Aorta (tissue), 5 donors: ENCODE measurements around the gene EIF3I. TPM values are rescaled to one million over a fixed set of nuclear protein-coding genes. Genes with fewer than 3 reads are reported as not detected.

Experiments used
- ATAC-seq: fragments of 200-7000 bp; cut with Tn5 transposase; one replicate; pipeline ENCODE4 v1.9.1; 2022; ENCODE audit warnings: moderate library complexity; ENCODE audit not compliant: low FRiP score
- DNase-seq, 2 donors: peaks; one replicate each; pipeline ENCODE4 v3.0.0-alpha.2; 2020
- H3K27ac ChIP-seq, 2 donors: one replicate each; pipeline ENCODE4 v1.5.1; 2013; ENCODE audit warnings: low read length in 2 of 2, mild to moderate bottlenecking in 2 of 2, moderate library complexity in 2 of 2, control low read depth in 1 of 2, inconsistent platforms in 1 of 2, low read depth in 1 of 2
- H3K27me3 ChIP-seq, 2 donors: one replicate each; pipeline ENCODE4 v1.6.1; 2013; ENCODE audit warnings: control low read depth in 1 of 2, low read length in 1 of 2, mild to moderate bottlenecking in 1 of 2, moderate library complexity in 1 of 2; ENCODE audit not compliant: insufficient read depth in 2 of 2, control insufficient read depth in 1 of 2
- H3K36me3 ChIP-seq, 2 donors: one replicate each; pipeline ENCODE4 v1.6.1; 2013; ENCODE audit warnings: control low read depth in 1 of 2, low read length in 1 of 2, mild to moderate bottlenecking in 1 of 2; ENCODE audit not compliant: insufficient read depth in 2 of 2, control insufficient read depth in 1 of 2
- H3K4me1 ChIP-seq, 2 donors: one replicate each; pipeline ENCODE4 v1.6.1; 2013; ENCODE audit warnings: low read length in 2 of 2, control low read depth in 1 of 2, mild to moderate bottlenecking in 1 of 2, moderate library complexity in 1 of 2; ENCODE audit not compliant: insufficient read depth in 2 of 2, control insufficient read depth in 1 of 2
- H3K4me3 ChIP-seq, 2 donors: one replicate each; pipeline ENCODE4 v1.5.1; 2013; ENCODE audit warnings: low read length in 2 of 2, control low read depth in 1 of 2, mild to moderate bottlenecking in 1 of 2
- H3K9me3 ChIP-seq: one replicate; pipeline ENCODE4 v1.6.1; 2013; ENCODE audit warnings: mild to moderate bottlenecking, low read length; ENCODE audit not compliant: control insufficient read depth
- WGBS, 2 donors: extraction: QIAGEN DNeasy Blood & Tissue Kit; methylation state at CpG; one replicate each; pipeline ENCODE4 v1.1.7; 2013; 5-methylcytosine and 5-hydroxymethylcytosine counted together
- intact Hi-C, 2 donors: fragments of 100-400 bp; cut with DNase I; formaldehyde crosslinking; loops; one replicate each; pipeline versions ENCODE4 v1.14.2 to v1.15.0; 2022
- polyA plus RNA-seq, 2 donors: library from polyadenylated mRNA; stranded (reverse); fragments of 200-250 nt; gene quantifications; one replicate each; pipeline ENCODE4 v1.2.3, GENCODE V29; 2013
- total RNA-seq, 2 donors: library from RNA; stranded (reverse); fragmentation: NEBNext Ultra II Directional; extraction: Animal tissue kit (Norgen Biotek cat#: 25700); gene quantifications; one replicate each; pipeline ENCODE4 v1.2.1, GENCODE V29; 2021
- donor health status: healthy with polysubstance abuse.
- donor health status: Bipolar disorder and iron deficiency.
- donor health status: DM: no; HTN: no; CAD: no.
- donor health status: DM: no; HTN: no; CAD: no.
- donor health status: DM: yes; HTN: yes; CAD: no.

EIF3I gene
- total and polyA plus RNA-seq, 4 donors = 102 to 141 (median 118) TPM

DNA sequence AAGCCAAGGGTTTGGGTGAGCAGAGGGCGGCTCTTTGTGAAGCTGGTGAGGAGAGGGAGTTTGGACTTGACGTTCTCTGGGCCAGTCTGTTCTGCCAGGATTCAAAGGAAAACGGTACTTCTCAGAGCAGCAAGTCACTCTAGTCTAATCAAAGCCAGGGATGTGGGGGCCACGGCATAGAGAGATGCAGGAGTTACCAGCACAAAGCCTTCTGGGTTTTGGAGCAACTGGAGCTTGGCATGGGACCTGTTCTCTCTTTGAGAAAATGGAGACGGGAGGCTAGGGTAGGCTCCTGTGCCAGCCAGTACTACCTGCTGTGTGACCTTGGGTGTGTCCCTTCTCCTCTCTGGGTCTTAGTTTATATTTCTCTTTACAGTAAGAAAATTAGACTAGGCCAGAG, 40.6 kb upstream of the EIF3I start:
- WGBS, 2 donors = 40 to 44% methylated on average over 5 of the region's 5 CpGs
- no peak overlapping the region for H3K4me3 ChIP-seq
- H3K27ac ChIP-seq = peak overlapping the region in 1 of 2 donors; percentile 21
- intact Hi-C loops = no loop called here
- H3K36me3 ChIP-seq = peaks cover 3 to 4% of the 10 kb centered on the region in 2 donors
- H3K4me1 ChIP-seq = no peaks in the 10 kb centered on the region
- H3K9me3 ChIP-seq = no peaks in the 10 kb centered on the region
- no peak for ATAC-seq
- DNase-seq = no peak
- H3K27me3 ChIP-seq = no peaks in the 10 kb centered on the region

- no peak overlapping the region for H3K27ac ChIP-seq
- no peak overlapping the region for H3K4me3 ChIP-seq
- H3K4me1 ChIP-seq = no peaks in the 10 kb centered on the region
- intact Hi-C loops = no loop called here
- no peaks in the 10 kb centered on the region for H3K27me3 ChIP-seq
- 53 to 59% methylated on average over 6 of the region's 6 CpGs for WGBS, 2 donors
- DNase-seq = peak in 1 of 2 donors; percentile 49
- no peak for ATAC-seq
- peaks cover 3 to 4% of the 10 kb centered on the region in 2 donors for H3K36me3 ChIP-seq
- H3K9me3 ChIP-seq = no peaks in the 10 kb centered on the region
Measured at GRCh38 chr1:32182060-32182459, 40.1 kb upstream of the EIF3I start.

DNA sequence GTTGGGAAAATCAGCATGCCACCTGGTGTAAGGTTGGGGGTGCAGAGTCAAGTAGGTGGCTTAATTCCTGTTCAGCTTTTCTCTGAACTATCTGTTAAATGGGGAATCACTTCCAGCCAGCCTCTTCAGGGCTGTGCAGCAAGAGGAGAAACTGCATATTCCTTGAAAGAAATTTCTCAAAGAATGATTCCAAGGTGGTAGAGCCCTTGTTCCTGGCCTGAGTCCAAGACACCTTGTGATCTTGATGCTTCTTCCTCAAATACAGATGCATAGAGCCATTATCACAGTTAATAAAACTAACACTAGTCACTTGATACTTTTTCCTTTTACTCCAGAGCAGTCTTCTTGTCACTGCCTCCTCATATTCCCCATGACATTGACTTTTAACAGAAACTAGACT, 37.6 kb upstream of the EIF3I start:
- ATAC-seq = no peak
- peaks cover 6 to 11% of the 10 kb centered on the region in 2 donors for H3K36me3 ChIP-seq
- no peaks in the 10 kb centered on the region for H3K27me3 ChIP-seq
- H3K9me3 ChIP-seq = no peaks in the 10 kb centered on the region
- DNase-seq = no peak
- H3K4me3 ChIP-seq = no peak overlapping the region
- no peak overlapping the region for H3K27ac ChIP-seq
- intact Hi-C loops = no loop called here
- H3K4me1 ChIP-seq = no peaks in the 10 kb centered on the region

DNA sequence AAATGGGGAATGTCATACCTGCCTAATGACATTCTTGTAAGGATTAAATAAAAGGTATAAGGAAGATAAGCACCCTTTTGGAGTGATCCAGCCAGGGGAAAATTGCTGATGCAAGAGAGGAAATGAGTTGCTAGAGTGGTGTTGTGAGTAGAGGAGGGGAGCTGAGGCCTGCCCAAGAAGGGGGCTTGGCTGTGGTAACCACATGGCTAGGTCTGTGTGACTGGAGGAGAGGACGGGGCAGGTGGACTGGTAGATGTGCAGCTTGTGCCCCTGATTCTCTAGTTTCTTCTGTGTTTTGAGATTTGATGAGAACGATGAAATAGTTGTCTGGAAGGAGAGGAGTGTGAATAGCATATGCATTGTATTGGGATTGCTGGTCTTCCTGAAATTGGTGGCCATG, 36.1 kb upstream of the EIF3I start:
- ATAC-seq (no peak), DNase-seq (no peak)
- H3K36me3 ChIP-seq = peaks cover 6 to 17% of the 10 kb centered on the region in 2 donors
- intact Hi-C loops = no loop called here
- H3K4me1 ChIP-seq = no peaks in the 10 kb centered on the region
- no peaks in the 10 kb centered on the region for H3K27me3 ChIP-seq
- no peak overlapping the region for H3K4me3 ChIP-seq
- H3K27ac ChIP-seq = no peak overlapping the region
- no peaks in the 10 kb centered on the region for H3K9me3 ChIP-seq
- 92 to 93% methylated on average over 2 of the region's 2 CpGs for WGBS, 2 donors

DNA sequence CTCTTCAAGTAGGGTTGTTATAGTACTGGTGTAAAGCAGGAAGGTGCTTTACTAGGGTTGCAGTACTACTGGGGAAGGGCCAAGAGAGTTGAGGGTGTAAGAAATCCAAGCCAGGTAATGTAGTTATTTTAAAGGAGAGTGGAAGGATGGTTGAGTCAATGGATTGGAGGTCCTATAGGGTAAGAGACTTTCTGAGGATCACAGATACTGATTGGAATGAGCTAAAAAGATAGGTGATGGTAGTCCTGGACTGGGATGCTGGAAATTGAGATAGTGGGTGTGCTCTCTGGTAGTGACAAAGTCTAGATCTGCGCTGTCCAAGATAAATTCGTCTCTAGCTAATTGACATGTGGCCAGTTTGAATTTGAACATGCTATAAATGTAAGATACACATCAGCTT, 35.7 kb upstream of the EIF3I start:
- H3K4me1 ChIP-seq = no peaks in the 10 kb centered on the region
- H3K27me3 ChIP-seq = no peaks in the 10 kb centered on the region
- H3K4me3 ChIP-seq = no peak overlapping the region
- DNase-seq = no peak
- intact Hi-C loops = no loop called here
- peaks cover 6 to 18% of the 10 kb centered on the region in 2 donors for H3K36me3 ChIP-seq
- H3K27ac ChIP-seq = no peak overlapping the region
- H3K9me3 ChIP-seq = no peaks in the 10 kb centered on the region
- 82 to 84% methylated on average over 2 of the region's 2 CpGs for WGBS, 2 donors
- no peak for ATAC-seq

GRCh38 chr1:32187850-32188249, 34.4 kb upstream of the EIF3I start:
- Histone ChIP-seq H3K4me1 (no peaks in the 10 kb centered on the region), H3K9me3 (no peaks in the 10 kb centered on the region), H3K27ac (no peak overlapping the region), H3K4me3 (no peak overlapping the region), H3K36me3 (peaks cover 6 to 23% of the 10 kb centered on the region in 2 donors), H3K27me3 (no peaks in the 10 kb centered on the region)
- ATAC-seq (no peak), DNase-seq (peak; percentile 14 to 68)
- intact Hi-C loops = no loop called here
- whole genome bisulfite sequencing, 2 donors = 96 to 97% methylated on average over 9 of the region's 9 CpGs

GRCh38 chr1:32192220-32192948, 29.8 kb upstream of the EIF3I start:
- intact Hi-C loops = no loop called here
- Histone ChIP-seq H3K4me3 (no peak overlapping the region), H3K36me3 (peaks cover 7 to 30% of the 10 kb centered on the region in 2 donors), H3K4me1 (no peaks in the 10 kb centered on the region), H3K27ac (no peak overlapping the region), H3K9me3 (no peaks in the 10 kb centered on the region), H3K27me3 (no peaks in the 10 kb centered on the region)
- WGBS, 2 donors = 87 to 91% methylated on average over 8 of the region's 8 CpGs
- ATAC-seq (no peak), DNase-seq (peak in 1 of 2 donors; percentile 19)

- Histone ChIP-seq H3K4me1 (no peaks in the 10 kb centered on the region), H3K9me3 (no peaks in the 10 kb centered on the region), H3K4me3 (no peak overlapping the region), H3K36me3 (peaks cover 4 to 21% of the 10 kb centered on the region in 2 donors), H3K27ac (no peak overlapping the region), H3K27me3 (no peaks in the 10 kb centered on the region)
- 88 to 91% methylated on average over 6 of the region's 6 CpGs for WGBS, 2 donors
- ATAC-seq (no peak), DNase-seq (no peak)
- intact Hi-C loops = no loop called here
Measured at GRCh38 chr1:32194984-32195383, 27.2 kb upstream of the EIF3I start.

GRCh38 chr1:32195531-32195930, 26.7 kb upstream of the EIF3I start:
- no peak overlapping the region for H3K4me3 ChIP-seq
- no peaks in the 10 kb centered on the region for H3K4me1 ChIP-seq

More at GRCh38 chr1:32195531-32195930, 26.7 kb upstream of the EIF3I start:
- no peak for DNase-seq
- H3K36me3 ChIP-seq = peaks cover 4 to 20% of the 10 kb centered on the region in 2 donors
- ATAC-seq = no peak
- H3K27ac ChIP-seq = no peak overlapping the region
- intact Hi-C loops = no loop called here
- no peaks in the 10 kb centered on the region for H3K9me3 ChIP-seq
- 76 to 82% methylated on average over 3 of the region's 3 CpGs for WGBS, 2 donors
- no peaks in the 10 kb centered on the region for H3K27me3 ChIP-seq
